Neural cell (in vitro differentiated cells): ENCODE measurements around the gene ENDOV. TPM values are rescaled to one million over a fixed set of nuclear protein-coding genes. Genes with fewer than 3 reads are reported as not detected.

Experiments
- H2AFZ ChIP-seq: fragments of 200-600, 300-800 bp; sonication (generic), shearing (Covaris generic); 2 replicates; pipeline ENCODE4 v1.6.0; 2014; ENCODE audit warnings: low read depth, mild to moderate bottlenecking, antibody characterized with exemption, low read length, moderate library complexity
- H3F3A ChIP-seq: fragments of 200-600 bp; shearing (Covaris generic); 2 replicates; pipeline ENCODE4 v1.6.1; 2016; ENCODE audit warnings: mild to moderate bottlenecking, moderate library complexity, mixed read lengths, antibody characterized with exemption, low read length; ENCODE audit not compliant: insufficient read depth, poor library complexity, severe bottlenecking
- H3K27ac ChIP-seq: fragments of 200-600, 300-800 bp; sonication (generic), shearing (Covaris generic); 2 replicates; pipeline ENCODE4 v1.5.1; 2014; ENCODE audit warnings: mild to moderate bottlenecking, low read length, moderate library complexity
- H3K27me3 ChIP-seq: fragments of 300-800, 200-600 bp; sonication (generic), shearing (Covaris generic); 2 replicates; pipeline ENCODE4 v1.6.0; 2014; ENCODE audit warnings: mild to moderate bottlenecking, low read depth, low read length, moderate library complexity; ENCODE audit not compliant: insufficient read depth
- H3K36me3 ChIP-seq: fragments of 300-800, 200-600 bp; sonication (generic), shearing (Covaris generic); 2 replicates; pipeline ENCODE4 v1.5.1; 2014; ENCODE audit warnings: mild to moderate bottlenecking, antibody characterized with exemption, low read length, moderate library complexity; ENCODE audit not compliant: insufficient read depth
- H3K4me2 ChIP-seq: fragments of 300-800, 200-600 bp; sonication (generic), shearing (Covaris generic); 2 replicates; pipeline ENCODE4 v1.6.0; 2014; ENCODE audit warnings: mild to moderate bottlenecking, low read length
- H3K4me3 ChIP-seq: fragments of 300-800, 200-600 bp; sonication (generic), shearing (Covaris generic); 2 replicates; pipeline ENCODE4 v1.5.1; 2014; ENCODE audit warnings: mild to moderate bottlenecking, low read length, moderate library complexity
- H3K79me2 ChIP-seq: fragments of 200-600 bp; shearing (Covaris generic); replicated peaks from 2 replicates; pipeline ENCODE4 v1.6.0; 2014; ENCODE audit warnings: mild to moderate bottlenecking, low read length, moderate library complexity; ENCODE audit not compliant: insufficient read depth
- H3K9ac ChIP-seq: fragments of 300-800, 200-600 bp; sonication (generic), shearing (Covaris generic); 2 replicates; pipeline ENCODE4 v1.6.1; 2016; ENCODE audit warnings: mild to moderate bottlenecking, low read length, mixed read lengths
- H3K9me2 ChIP-seq: fragments of 200-600 bp; shearing (Covaris generic); 2 replicates; pipeline ENCODE4 v1.6.1; 2016; ENCODE audit warnings: mild to moderate bottlenecking, low read length, mixed read lengths; ENCODE audit not compliant: insufficient read depth
- H3K9me3 ChIP-seq: fragments of 200-600, 300-800 bp; sonication (generic), shearing (Covaris generic); 2 replicates; pipeline ENCODE4 v1.6.1; 2016; ENCODE audit warnings: mild to moderate bottlenecking, mixed run types, low read length, moderate library complexity, mixed read lengths
- H4K20me1 ChIP-seq: fragments of 200-600 bp; shearing (Covaris generic); 2 replicates; pipeline ENCODE4 v1.6.1; 2016; ENCODE audit warnings: mild to moderate bottlenecking, mixed run types; ENCODE audit not compliant: insufficient read depth
- EZH2 ChIP-seq: fragments of 200-600, 300-800 bp; shearing (Covaris generic), sonication (generic); IDR thresholded peaks from 2 replicates; pipeline ENCODE4 v1.6.1; 2014; ENCODE audit warnings: antibody characterized with exemption, low read length, borderline replicate concordance, mild to moderate bottlenecking; ENCODE audit not compliant: insufficient read depth, poor library complexity, severe bottlenecking
- MXI1 ChIP-seq: fragments of 450-650 bp; conservative IDR thresholded peaks from 2 replicates; pipeline ENCODE4 v1.6.1; 2014; ENCODE audit warnings: antibody characterized with exemption, mild to moderate bottlenecking; ENCODE audit not compliant: poor library complexity, severe bottlenecking
- POLR2AphosphoS5 ChIP-seq: IDR thresholded peaks from 2 replicates; pipeline ENCODE4 v1.6.1; 2012
- RAD21 ChIP-seq: fragments of 450-650 bp; conservative IDR thresholded peaks from 2 replicates; pipeline ENCODE4 v1.6.1; 2014; ENCODE audit warnings: antibody characterized with exemption, mild to moderate bottlenecking, moderate library complexity
- SMC3 ChIP-seq: fragments of 450-650 bp; conservative IDR thresholded peaks from 2 replicates; pipeline ENCODE4 v1.6.1; 2014; ENCODE audit warnings: antibody characterized with exemption, mild to moderate bottlenecking, moderate library complexity; ENCODE audit not compliant: poor library complexity
- TAF1 ChIP-seq: IDR thresholded peaks from 2 replicates; pipeline ENCODE4 v1.6.1; 2012; ENCODE audit warnings: low read depth
- polyA plus RNA-seq: library from polyadenylated mRNA; depleted of rRNA; stranded (reverse); fragments of >200 nt; gene quantifications from 2 replicates; pipeline ENCODE4 v1.2.3, GENCODE V29; 2014
- TF ChIP-seq, protein P1 (sequence below): fragments of 450-650 bp; IDR thresholded peaks from 2 replicates; pipeline ENCODE4 v1.5.1; 2014; ENCODE audit warnings: antibody characterized with exemption, mild to moderate bottlenecking, moderate library complexity; ENCODE audit not compliant: poor library complexity, severe bottlenecking

The ENDOV gene
- polyA plus RNA-seq, 1 donor from 2014 or later: 31.2 TPM

DNA sequence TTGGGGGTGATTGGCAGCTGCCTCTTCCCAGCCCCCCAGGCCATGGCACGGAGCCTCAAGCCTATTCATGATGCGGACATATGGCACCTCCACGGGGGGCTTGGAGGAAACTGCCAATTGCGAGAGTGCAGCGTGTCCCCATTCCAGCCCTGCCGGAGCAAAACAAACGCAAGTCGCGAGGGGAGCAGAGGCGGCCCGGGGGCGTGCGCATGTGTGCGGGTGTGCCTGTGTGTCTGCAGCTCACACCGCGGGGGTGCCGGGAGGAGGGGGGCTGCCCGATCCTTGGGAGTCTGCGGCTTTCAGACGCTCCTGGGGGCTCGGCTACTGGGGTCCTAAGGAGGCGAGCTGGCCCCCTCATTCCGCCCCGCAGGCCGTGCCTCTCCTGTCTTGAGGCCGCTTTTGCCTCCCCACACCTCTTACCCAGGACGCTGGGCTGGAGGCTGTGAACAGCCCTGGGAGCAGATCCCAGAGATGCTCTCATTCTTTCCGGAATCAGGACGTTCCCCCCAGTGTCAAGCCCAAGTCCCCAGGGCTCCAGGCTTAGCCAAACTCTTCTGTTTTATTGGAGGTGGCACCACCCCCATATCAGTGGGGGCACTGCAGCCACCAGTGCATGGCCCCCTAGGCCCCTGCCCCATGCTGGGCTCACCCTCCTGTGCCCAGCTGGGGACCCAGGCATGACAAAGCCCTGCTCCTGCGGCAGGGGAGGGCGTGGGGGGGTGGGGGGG is 29.1 kb downstream of the ENDOV start:
- Histone ChIP-seq H3K9me3 (no peaks in the 10 kb centered on the region), H3K4me2 (no peak overlapping the region), H3K36me3 (no peaks in the 10 kb centered on the region), H3K9ac (peak overlapping the region; percentile 16), H2AFZ (peak overlapping the region; percentile 19), H3K27ac (no peak overlapping the region), H3K4me3 (peak overlapping the region; percentile 38), H3F3A (no peaks in the 10 kb centered on the region), H3K9me2 (no peaks in the 10 kb centered on the region), H4K20me1 (no peaks in the 10 kb centered on the region), H3K79me2 (no peaks in the 10 kb centered on the region), H3K27me3 (no peaks in the 10 kb centered on the region)
- TF ChIP-seq SMC3: no peak
- TF ChIP-seq TAF1: no peak
- no peak for TF ChIP-seq MXI1
- TF ChIP-seq RAD21: no peak
- TF ChIP-seq, protein P1, sequence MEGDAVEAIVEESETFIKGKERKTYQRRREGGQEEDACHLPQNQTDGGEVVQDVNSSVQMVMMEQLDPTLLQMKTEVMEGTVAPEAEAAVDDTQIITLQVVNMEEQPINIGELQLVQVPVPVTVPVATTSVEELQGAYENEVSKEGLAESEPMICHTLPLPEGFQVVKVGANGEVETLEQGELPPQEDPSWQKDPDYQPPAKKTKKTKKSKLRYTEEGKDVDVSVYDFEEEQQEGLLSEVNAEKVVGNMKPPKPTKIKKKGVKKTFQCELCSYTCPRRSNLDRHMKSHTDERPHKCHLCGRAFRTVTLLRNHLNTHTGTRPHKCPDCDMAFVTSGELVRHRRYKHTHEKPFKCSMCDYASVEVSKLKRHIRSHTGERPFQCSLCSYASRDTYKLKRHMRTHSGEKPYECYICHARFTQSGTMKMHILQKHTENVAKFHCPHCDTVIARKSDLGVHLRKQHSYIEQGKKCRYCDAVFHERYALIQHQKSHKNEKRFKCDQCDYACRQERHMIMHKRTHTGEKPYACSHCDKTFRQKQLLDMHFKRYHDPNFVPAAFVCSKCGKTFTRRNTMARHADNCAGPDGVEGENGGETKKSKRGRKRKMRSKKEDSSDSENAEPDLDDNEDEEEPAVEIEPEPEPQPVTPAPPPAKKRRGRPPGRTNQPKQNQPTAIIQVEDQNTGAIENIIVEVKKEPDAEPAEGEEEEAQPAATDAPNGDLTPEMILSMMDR: no peak

DNA sequence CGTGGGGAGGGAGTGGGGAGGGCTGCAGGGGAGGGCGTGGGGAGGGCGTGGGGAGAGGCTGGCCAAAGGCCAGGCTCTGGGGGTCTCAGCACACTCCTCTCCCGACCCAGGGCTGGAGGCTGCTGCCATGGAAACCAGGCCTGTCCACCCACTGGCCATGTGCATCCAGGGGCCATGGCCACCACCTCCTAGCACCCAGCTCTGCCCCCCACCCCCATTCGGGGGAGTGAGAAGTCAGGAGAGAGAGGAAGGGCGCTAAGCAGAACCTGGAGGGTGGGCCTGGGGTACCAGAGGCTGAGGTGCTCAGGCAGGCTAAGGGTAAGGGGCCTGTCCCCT is 29.6 kb downstream of the ENDOV start:
- TF ChIP-seq SMC3 (no peak), RAD21 (no peak), EZH2 (no peak), POLR2AphosphoS5 (no peak), MXI1 (no peak), TAF1 (no peak)
- no peaks in the 10 kb centered on the region for H3K36me3 ChIP-seq
- H3K4me3 ChIP-seq: no peak overlapping the region
- no peak overlapping the region for H2AFZ ChIP-seq
- H3K27me3 ChIP-seq: no peaks in the 10 kb centered on the region
- no peak overlapping the region for H3K9ac ChIP-seq
- no peak overlapping the region for H3K4me2 ChIP-seq
- H4K20me1 ChIP-seq: no peaks in the 10 kb centered on the region
- H3K9me3 ChIP-seq: no peaks in the 10 kb centered on the region
- H3F3A ChIP-seq: no peaks in the 10 kb centered on the region
- H3K27ac ChIP-seq: no peak overlapping the region
- H3K9me2 ChIP-seq: no peaks in the 10 kb centered on the region
- H3K79me2 ChIP-seq: no peaks in the 10 kb centered on the region

DNA sequence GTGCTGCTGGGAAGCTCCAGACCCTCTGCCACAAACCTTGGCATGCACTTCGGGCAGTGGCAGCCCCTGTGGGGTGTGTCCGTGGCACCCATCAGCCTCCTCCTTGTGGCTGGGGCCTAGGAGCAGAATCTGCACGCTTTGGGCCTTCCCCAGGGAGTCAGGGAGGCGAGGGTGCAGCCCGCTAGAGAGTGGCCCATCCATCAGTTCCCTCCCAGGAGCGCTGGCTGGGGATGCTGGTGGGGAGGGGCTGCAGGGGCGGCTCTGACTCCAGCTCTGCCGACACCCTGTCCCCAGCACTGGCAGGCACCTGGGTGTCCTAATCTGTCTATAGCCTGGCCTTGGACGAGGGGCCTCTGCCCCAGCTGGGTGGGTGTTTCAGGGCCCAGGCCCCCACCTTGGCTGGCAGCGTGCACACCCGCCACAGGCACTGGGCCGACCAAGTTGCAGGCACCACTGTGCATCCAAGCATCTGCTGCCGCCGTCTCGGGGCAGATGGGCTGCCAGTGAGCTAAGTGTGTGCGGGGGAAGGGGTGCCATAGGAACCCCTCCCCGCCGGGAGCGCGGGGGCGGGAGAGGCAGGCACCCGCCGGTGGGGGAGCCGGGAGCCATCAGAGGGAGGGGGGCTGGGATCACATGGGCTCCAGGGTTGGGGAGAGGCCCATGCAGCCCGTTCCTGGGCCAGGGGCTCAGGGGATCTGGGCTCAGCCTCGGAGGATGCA is 30.2 kb downstream of the ENDOV start:
- Histone ChIP-seq H3K36me3 (no peaks in the 10 kb centered on the region), H3K9ac (no peak overlapping the region), H2AFZ (no peak overlapping the region), H3F3A (no peaks in the 10 kb centered on the region), H3K4me3 (no peak overlapping the region), H3K79me2 (no peaks in the 10 kb centered on the region), H3K27me3 (no peaks in the 10 kb centered on the region), H3K9me2 (no peaks in the 10 kb centered on the region), H4K20me1 (no peaks in the 10 kb centered on the region), H3K9me3 (no peaks in the 10 kb centered on the region), H3K27ac (no peak overlapping the region), H3K4me2 (no peak overlapping the region)
- TF ChIP-seq POLR2AphosphoS5 (no peak), MXI1 (no peak), EZH2 (no peak), TAF1 (no peak)
